ENCODE results near the gene RENBP. TPM values are rescaled to one million over a fixed set of nuclear protein-coding genes. Genes with fewer than 3 reads are reported as not detected.

Gene RENBP
- total RNA-seq, 2 donors from 2014 or later: 0.66 to 6.0 TPM

- H3K4me3 ChIP-seq: no peak overlapping the region
- no peaks in the 10 kb centered on the region for H3K9me3 ChIP-seq
- no peaks in the 10 kb centered on the region for H3K27me3 ChIP-seq
- intact Hi-C loops (cut with DNase I): no loop called here
- ATAC-seq (no peak), DNase-seq (no peak)
- peaks cover 4 to 6% of the 10 kb centered on the region in 2 donors for H3K36me3 ChIP-seq (replicated peaks in 1 of 2; ENCODE audit: insufficient read depth in 1 of 2, low read depth in 2 of 2)
- no peaks in the 10 kb centered on the region for H3K4me1 ChIP-seq
- 67 to 74% methylated on average over 16 to 26 of the region's 30 CpGs for WGBS, 2 donors
- no peak overlapping the region for H3K27ac ChIP-seq
- TF ChIP-seq POLR2A (IDR thresholded peaks at IDR 0.05): no peak
- no peak for TF ChIP-seq CTCF (IDR thresholded peaks at IDR 0.05)
Measured at GRCh38 chrX:153948847-153949805, 4.7 kb upstream of the RENBP start.

GRCh38 chrX:153948002-153948466 lies 3.6 kb upstream of the RENBP start:
- no peaks in the 10 kb centered on the region for H3K27me3 ChIP-seq
- 86% methylated on average over 1 of the region's 10 CpGs; no CpG with 5 or more reads in 1 of the 2 donors for WGBS, 2 donors
- H3K4me1 ChIP-seq: no peaks in the 10 kb centered on the region
- DNase-seq (no peak), ATAC-seq (no peak)
- H3K27ac ChIP-seq: no peak overlapping the region
- peaks cover 4 to 6% of the 10 kb centered on the region in 2 donors for H3K36me3 ChIP-seq (replicated peaks in 1 of 2; ENCODE audit: insufficient read depth in 1 of 2, low read depth in 2 of 2)
- intact Hi-C loops (cut with DNase I): no loop called here
- TF ChIP-seq POLR2A (IDR thresholded peaks at IDR 0.05) (no peak), CTCF (IDR thresholded peaks at IDR 0.05) (no peak)
- no peaks in the 10 kb centered on the region for H3K9me3 ChIP-seq
- no peak overlapping the region for H3K4me3 ChIP-seq

- Histone ChIP-seq H3K4me3 (no peak overlapping the region), H3K9me3 (no peaks in the 10 kb centered on the region), H3K27ac (no peak overlapping the region), H3K4me1 (no peaks in the 10 kb centered on the region), H3K27me3 (no peaks in the 10 kb centered on the region), H3K36me3 (replicated peaks in 1 of 2; ENCODE audit: insufficient read depth in 1 of 2, low read depth in 2 of 2) (peaks cover 0 to 6% of the 10 kb centered on the region in 2 donors)
- intact Hi-C loops (cut with DNase I): no loop called here
- TF ChIP-seq POLR2A (IDR thresholded peaks at IDR 0.05): no peak
- TF ChIP-seq CTCF (IDR thresholded peaks at IDR 0.05): peak; percentile 60 to 88 (median 81)
- ATAC-seq (peak; percentile 89), DNase-seq (peak; percentile 73 to 82 (median 78))
- 36 to 58% methylated on average over 9 to 18 of the region's 19 CpGs for WGBS, 2 donors
Measured at GRCh38 chrX:153947009-153947769, 2.7 kb upstream of the RENBP start.

- Histone ChIP-seq H3K36me3 (replicated peaks in 1 of 2; ENCODE audit: insufficient read depth in 1 of 2, low read depth in 2 of 2) (peaks cover 0 to 3% of the 10 kb centered on the region in 2 donors), H3K4me1 (no peaks in the 10 kb centered on the region), H3K27me3 (no peaks in the 10 kb centered on the region), H3K4me3 (no peak overlapping the region), H3K9me3 (no peaks in the 10 kb centered on the region), H3K27ac (no peak overlapping the region)
- TF ChIP-seq CTCF (IDR thresholded peaks at IDR 0.05): no peak
- no peak for TF ChIP-seq POLR2A (IDR thresholded peaks at IDR 0.05)
- ATAC-seq (no peak), DNase-seq (no peak)
- 67% methylated on average over 11 of the region's 24 CpGs; no CpG with 5 or more reads in 1 of the 2 donors for WGBS, 2 donors
- intact Hi-C loops (cut with DNase I): no loop called here
Measured at GRCh38 chrX:153945956-153946943, 1.8 kb upstream of the RENBP start.

All from body of pancreas (tissue), 4 donors.